Measurements from ENCODE around the gene ACSS1.

The ACSS1 gene

DNA sequence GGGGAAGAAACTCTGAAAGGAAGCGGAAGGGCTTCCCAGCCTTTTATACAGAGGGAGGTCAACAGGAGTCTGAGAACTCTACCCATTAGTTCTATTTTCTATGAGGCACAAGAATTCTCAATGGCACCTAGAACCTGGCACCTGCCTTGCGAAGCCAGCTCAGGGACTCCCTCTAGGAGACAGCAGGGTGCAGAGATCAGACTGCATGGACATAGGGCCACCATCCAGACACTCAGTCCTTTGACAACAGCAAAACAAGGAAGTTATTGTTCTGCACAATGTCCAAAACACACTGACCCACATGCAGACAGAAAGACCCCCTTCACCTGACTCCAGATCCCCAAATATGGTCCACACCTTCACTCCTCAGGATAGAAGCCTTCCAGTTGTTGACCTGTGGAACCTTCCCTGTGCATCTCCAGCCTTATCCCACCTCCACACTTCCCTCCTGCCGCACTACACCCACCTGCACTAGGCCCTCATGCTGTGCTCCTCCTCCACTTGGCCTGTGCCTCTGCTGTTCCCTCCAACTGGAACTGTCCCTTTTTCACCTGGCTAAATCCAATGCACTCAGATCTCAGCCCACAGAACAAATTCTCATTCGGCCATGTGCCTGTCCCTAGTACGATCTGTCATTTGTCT lies 27.8 kb downstream of the ACSS1 start:
- DNase-seq = no peak

GRCh38 chr20:25025986-25026605 lies 31.8 kb downstream of the ACSS1 start:
- DNase-seq = no peak

- DNase-seq = no peak
These were observed 32.7 kb downstream of the ACSS1 start for GRCh38 chr20:25025091-25025861.

- DNase-seq = no peak
These were observed 33.8 kb downstream of the ACSS1 start for GRCh38 chr20:25024171-25024570.

GRCh38 chr20:25023356-25023755 lies 34.6 kb downstream of the ACSS1 start:
- DNase-seq = no peak

GRCh38 chr20:25022680-25023079 lies 35.3 kb downstream of the ACSS1 start:
- DNase-seq = no peak

DNA sequence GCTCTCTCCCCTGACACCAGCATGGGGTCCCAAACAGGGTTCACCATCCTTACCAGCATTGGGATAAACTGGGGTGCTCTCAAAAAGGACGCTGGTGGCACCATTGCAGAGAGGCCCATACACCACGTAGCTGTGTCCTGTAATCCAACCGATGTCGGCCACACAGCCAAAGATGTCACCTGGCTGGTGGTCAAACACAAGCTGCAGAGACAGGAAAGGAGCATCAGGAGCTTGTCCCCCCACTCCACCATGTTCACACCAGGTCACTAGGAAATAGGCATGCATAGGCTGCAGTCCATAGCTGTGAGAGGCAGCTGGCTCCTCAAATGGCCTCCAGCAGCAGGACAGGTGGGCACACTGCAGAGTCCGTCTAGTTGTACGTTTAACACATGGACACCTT lies 36.6 kb downstream of the ACSS1 start:
- DNase-seq = no peak

- no peak for DNase-seq
These were observed 37.0 kb downstream of the ACSS1 start for GRCh38 chr20:25020901-25021301.

GRCh38 chr20:25020345-25020744 lies 37.6 kb downstream of the ACSS1 start:
- DNase-seq = no peak

DNA sequence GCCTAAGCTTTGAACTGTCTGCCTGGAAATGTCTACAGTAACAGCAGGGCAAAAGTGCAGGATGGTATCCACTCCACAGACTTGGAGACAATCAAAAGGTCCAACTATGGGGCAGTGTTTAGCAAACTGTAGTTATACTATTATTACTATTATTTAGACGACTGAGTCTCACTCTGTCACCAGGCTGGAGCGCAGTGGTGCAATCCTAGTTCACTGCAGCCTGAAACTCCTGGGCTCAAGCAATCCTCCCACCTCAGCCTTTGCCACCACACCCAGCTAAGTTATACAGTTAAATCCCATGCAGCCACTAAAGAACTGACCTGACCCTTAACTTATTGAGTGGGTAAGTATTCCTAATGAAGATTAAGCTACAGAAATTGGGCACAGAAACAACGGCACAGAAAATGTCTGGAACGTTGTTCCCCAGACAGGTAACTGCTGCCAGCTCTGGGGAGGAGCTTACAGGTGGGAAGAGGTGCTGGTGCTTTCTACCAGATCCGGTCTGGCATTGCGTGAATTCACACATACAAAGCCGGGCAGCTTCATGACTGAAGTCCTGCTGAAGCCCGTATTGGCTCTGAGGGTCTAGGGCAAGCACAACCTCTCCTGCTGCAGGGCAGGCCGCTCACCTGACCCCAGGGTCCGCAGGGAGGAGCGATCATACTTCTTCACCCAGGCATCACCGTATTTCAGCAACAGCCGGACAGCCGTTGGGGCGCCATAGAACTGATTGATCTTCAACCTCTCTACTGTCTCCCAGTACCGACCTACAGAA lies 38.4 kb downstream of the ACSS1 start:
- DNase-seq = no peak

- DNase-seq = no peak
These were observed 39.1 kb downstream of the ACSS1 start for GRCh38 chr20:25018841-25019240.

- no peak for DNase-seq
These were observed 39.5 kb downstream of the ACSS1 start for GRCh38 chr20:25018425-25018824.

- no peak for DNase-seq
These were observed 40.6 kb downstream of the ACSS1 start for GRCh38 chr20:25017257-25017803.

DNA sequence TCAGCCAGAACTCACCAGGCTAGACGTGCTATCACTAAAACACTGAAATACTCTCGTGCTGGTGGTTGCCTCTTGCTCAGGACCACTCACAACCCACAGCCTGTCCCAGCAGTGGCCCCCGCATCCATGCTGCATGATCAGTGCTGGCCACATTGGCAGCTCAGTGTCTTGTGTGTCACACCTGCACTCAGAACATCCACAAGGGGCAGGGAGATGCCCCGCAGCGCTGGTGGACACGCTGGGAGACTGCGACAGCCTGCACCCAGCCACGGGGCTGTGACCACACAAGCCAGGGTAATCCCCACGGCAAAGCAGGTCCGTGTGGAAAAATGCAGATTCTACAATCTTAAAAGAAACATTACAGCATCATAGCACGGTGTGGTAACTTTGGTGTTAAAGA lies 41.5 kb downstream of the ACSS1 start:
- DNase-seq = no peak

- no peak for DNase-seq
These were observed 42.0 kb downstream of the ACSS1 start for GRCh38 chr20:25015986-25016385.

- no peak for DNase-seq
These were observed 43.1 kb downstream of the ACSS1 start for GRCh38 chr20:25014816-25015215.

DNA sequence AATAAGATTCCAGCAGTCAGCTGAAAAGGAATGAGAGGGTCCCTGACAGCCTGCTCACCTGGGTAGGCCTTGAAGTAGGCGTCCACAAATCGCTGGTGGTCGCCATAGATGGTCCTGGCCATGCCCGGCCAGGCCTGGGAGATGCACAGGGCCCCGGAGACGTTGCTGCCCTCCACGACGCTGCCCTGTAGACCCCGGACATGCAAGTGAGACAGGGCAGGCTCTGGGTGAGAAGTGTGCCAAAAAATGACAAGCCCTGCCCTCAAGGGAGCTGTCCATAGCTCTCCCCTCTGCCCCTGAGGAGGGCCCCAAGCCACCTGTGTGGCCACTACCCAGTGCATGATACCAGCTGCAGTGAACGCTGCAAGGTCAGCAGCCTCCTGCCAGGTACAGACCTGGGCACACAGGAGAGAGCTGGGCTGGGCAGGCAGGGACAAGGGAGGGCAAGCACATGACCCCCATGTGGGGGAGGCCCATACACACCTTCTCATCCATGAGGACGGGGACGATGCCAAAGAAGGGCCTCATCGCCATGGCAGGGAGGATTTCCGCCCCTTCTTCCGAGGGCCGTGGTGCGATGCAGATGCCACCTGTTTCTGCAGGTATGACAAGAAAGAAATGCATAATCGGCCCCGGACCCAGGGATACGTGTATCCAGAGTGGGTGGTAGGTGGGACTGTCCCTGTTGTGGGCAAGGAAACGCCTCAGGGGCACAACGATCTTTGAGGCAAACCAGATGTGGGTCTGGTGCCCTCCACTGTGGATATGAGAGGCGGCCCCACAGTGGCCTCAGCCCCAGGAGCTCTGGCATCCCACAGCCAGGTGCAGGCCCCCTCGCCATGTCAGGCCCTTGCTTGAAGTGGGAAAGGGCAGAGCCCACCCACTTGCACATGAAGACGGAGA lies 44.2 kb downstream of the ACSS1 start:
- no peak for DNase-seq

DNA sequence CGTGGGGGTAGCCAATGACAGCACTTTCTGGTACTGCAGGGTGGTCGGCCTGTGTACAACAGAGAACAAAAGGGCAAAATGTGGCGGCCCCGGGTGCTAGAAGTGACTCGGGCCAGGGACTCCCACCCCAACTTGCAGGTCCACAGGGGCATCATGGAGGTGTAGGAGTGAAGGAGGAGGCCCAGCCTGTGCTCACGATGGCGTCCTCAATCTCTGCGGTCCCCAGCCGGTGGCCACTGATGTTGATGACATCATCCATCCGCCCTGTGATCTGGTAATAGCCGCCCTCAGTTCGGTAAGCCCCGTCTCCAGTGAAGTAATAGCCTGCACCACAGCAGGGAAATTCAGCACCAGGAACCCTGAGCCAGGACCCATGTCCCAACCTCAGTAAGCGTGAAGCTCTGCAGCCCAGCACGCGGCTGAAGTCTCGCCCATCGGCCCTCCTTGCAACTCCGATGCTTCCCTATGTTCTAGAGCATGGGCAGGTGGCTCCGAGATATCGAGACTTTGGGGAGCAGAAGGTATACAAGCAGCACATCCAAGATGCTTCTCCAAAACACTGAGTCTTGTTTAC lies 45.2 kb downstream of the ACSS1 start:
- DNase-seq = no peak

- DNase-seq = no peak
These were observed 46.1 kb downstream of the ACSS1 start for GRCh38 chr20:25011831-25012241.

GRCh38 chr20:25011261-25011660 lies 46.7 kb downstream of the ACSS1 start:
- no peak for DNase-seq

Data from retina (tissue), 1 donor.